ENCODE results near the gene FAM9C.

DNA sequence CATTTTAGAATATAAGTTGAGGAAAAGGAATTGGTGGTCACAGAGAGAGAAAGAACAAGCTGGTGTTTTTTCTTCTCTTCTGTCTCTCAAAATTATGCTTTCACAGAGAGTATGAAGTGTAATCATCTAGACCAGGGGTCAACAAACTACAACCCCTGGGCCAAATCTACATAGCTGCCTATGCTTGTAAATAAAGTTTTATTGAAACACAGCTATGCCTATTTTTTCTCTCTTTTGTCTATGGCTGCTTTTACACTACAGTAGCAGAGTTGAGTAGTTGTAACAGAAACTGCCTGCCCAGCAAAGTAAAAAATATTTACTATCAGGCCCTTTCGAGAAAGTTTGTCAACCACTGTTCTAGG is 6.7 kb upstream of the FAM9C start:
- TF ChIP-seq EZH2 (IDR thresholded peaks at IDR 0.05; ENCODE audit: insufficient read depth, poor library complexity, severe bottlenecking) = no peak
- no peak for TF ChIP-seq EZH2phosphoT487 (IDR thresholded peaks at IDR 0.05; ENCODE audit: insufficient read depth, low read depth)
